Ishikawa (cell line): ENCODE measurements around the gene FAM9C.

ENCODE experiments used
- CEBPB ChIP-seq: IDR thresholded peaks from 2 replicates; pipeline ENCODE4 v1.6.1; 2012
- CREB1 ChIP-seq: IDR thresholded peaks from 2 replicates; pipeline ENCODE4 v1.6.1; 2012; ENCODE audit warnings: low read depth
- EGR1 ChIP-seq: IDR thresholded peaks from 2 replicates; pipeline ENCODE4 v1.6.1; 2012
- EP300 ChIP-seq: IDR thresholded peaks from 2 replicates; pipeline ENCODE4 v1.6.1; 2012; ENCODE audit warnings: borderline replicate concordance
- FOXM1 ChIP-seq: IDR thresholded peaks from 2 replicates; pipeline ENCODE4 v1.6.1; 2012; ENCODE audit warnings: low read depth, borderline replicate concordance
- MAX ChIP-seq: IDR thresholded peaks from 2 replicates; pipeline ENCODE4 v1.6.1; 2012
- NFIC ChIP-seq: IDR thresholded peaks from 2 replicates; pipeline ENCODE4 v1.6.1; 2012
- RAD21 ChIP-seq: IDR thresholded peaks from 2 replicates; pipeline ENCODE4 v1.6.1; 2012; ENCODE audit warnings: low read depth
- REST ChIP-seq: IDR thresholded peaks from 2 replicates; pipeline ENCODE4 v1.6.1; 2012; ENCODE audit warnings: low read depth, mild to moderate bottlenecking
- TAF1 ChIP-seq: IDR thresholded peaks from 2 replicates; pipeline ENCODE4 v1.6.1; 2012; ENCODE audit warnings: low read depth, mild to moderate bottlenecking
- TCF12 ChIP-seq: IDR thresholded peaks from 2 replicates; pipeline ENCODE4 v1.6.1; 2012; ENCODE audit warnings: low read depth
- TEAD4 ChIP-seq: IDR thresholded peaks from 2 replicates; pipeline ENCODE4 v1.6.1; 2012
- USF1 ChIP-seq: IDR thresholded peaks from 2 replicates; pipeline ENCODE4 v1.6.1; 2012
- YY1 ChIP-seq: IDR thresholded peaks from 2 replicates; pipeline ENCODE4 v1.6.1; 2012; ENCODE audit warnings: low read depth
- ZBTB7A ChIP-seq: IDR thresholded peaks from 2 replicates; pipeline ENCODE4 v1.6.1; 2012; ENCODE audit warnings: low read depth

Gene FAM9C

GRCh38 chrX:13081395-13082205 lies 37.2 kb upstream of the FAM9C start:
- no peak for TF ChIP-seq REST
- TF ChIP-seq YY1: no peak
- no peak for TF ChIP-seq CREB1
- no peak for TF ChIP-seq TEAD4
- no peak for TF ChIP-seq EP300
- TF ChIP-seq TAF1: no peak
- TF ChIP-seq RAD21: no peak
- no peak for TF ChIP-seq NFIC
- TF ChIP-seq ZBTB7A: no peak
- no peak for TF ChIP-seq FOXM1
- no peak for TF ChIP-seq TCF12
- no peak for TF ChIP-seq CEBPB
- no peak for TF ChIP-seq EGR1
- TF ChIP-seq USF1: no peak
- no peak for TF ChIP-seq MAX

DNA sequence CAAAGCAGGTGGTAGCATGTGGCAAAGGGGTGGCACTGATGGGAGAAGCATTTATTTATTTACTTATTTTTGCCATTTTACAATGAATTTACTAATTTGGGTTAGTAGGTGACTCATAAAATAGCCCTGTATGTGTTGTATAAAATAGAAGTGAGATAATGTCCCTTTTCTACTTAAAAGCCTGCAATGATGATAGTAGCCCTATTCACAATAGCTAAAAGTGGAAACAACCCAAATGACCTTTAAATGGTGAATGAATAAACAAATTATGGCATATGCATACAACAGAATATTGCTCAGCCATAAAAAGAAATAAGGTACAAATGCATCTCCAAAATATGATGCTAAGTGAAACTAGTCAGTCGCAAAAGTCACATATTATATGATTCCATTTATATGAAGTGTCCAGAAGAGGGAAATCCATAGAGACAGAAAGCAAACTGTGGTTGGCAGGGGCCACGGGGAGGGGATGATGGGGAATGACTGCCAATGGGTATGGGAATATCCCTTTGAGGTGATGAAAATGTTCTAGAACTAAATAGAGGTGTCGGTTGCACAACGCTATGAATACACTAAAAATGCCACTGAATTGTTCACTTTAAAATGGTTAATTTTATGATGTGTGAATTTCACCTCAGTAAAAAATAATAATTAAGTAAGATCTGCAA lies 35.8 kb upstream of the FAM9C start:
- TF ChIP-seq MAX (no peak), NFIC (no peak), TAF1 (no peak), FOXM1 (no peak), EP300 (no peak), YY1 (no peak), ZBTB7A (no peak), USF1 (no peak), RAD21 (no peak), CEBPB (no peak), REST (no peak), TEAD4 (no peak), TCF12 (no peak), CREB1 (no peak), EGR1 (no peak)

- TF ChIP-seq RAD21: no peak
- no peak for TF ChIP-seq ZBTB7A
- TF ChIP-seq CREB1: no peak
- TF ChIP-seq YY1: no peak
- TF ChIP-seq TEAD4: no peak
- TF ChIP-seq CEBPB: no peak
- TF ChIP-seq MAX: no peak
- no peak for TF ChIP-seq USF1
- no peak for TF ChIP-seq REST
- TF ChIP-seq EGR1: no peak
- TF ChIP-seq TAF1: no peak
- no peak for TF ChIP-seq TCF12
- TF ChIP-seq EP300: no peak
- TF ChIP-seq FOXM1: no peak
- TF ChIP-seq NFIC: no peak
Measured at GRCh38 chrX:13078739-13079444, 34.5 kb upstream of the FAM9C start.
